Brain microvascular endothelial cell (primary cell): ENCODE data around the gene TMPRSS11E.
"Not testable (repeated sequence)": the region's sequence is repeated elsewhere in the genome, so short reads cannot be mapped to it uniquely, and the experiment has no call there.

ENCODE experiments used
- DNase-seq: peaks from one replicate; pipeline ENCODE4 v3.0.0-alpha.2; 2020
- H3K27ac ChIP-seq: fragments of 250-450 bp; sonication (Bioruptor Pico); 2 replicates; pipeline ENCODE4 v1.5.1; 2020; ENCODE audit warnings: mild to moderate bottlenecking, moderate library complexity
- H3K27me3 ChIP-seq: fragments of 250-450 bp; sonication (Bioruptor Pico); replicated peaks from 2 replicates; pipeline ENCODE4 v1.5.1; 2020; ENCODE audit warnings: mild to moderate bottlenecking
- H3K36me3 ChIP-seq: fragments of 250-450 bp; sonication (Bioruptor Pico); replicated peaks from 2 replicates; pipeline ENCODE4 v1.5.1; 2020; ENCODE audit warnings: mild to moderate bottlenecking
- H3K4me3 ChIP-seq: 2 replicates; pipeline ENCODE4 v1.5.1; 2011; ENCODE audit warnings: low read depth, mild to moderate bottlenecking, control low read depth, low read length, moderate library complexity
- CTCF ChIP-seq: IDR thresholded peaks from 2 replicates; pipeline ENCODE4 v1.5.1; 2011; ENCODE audit warnings: low read depth, mild to moderate bottlenecking, moderate library complexity, low read length, control low read depth, inconsistent platforms; ENCODE audit errors: missing control alignments
- in situ Hi-C: cut with HindIII; loops from 2 replicates; pipeline ENCODE4 v1.10.0; 2017; ENCODE audit warnings: low sequenced_read_pairs, low pct_ligation_motif_present

The TMPRSS11E gene

DNA sequence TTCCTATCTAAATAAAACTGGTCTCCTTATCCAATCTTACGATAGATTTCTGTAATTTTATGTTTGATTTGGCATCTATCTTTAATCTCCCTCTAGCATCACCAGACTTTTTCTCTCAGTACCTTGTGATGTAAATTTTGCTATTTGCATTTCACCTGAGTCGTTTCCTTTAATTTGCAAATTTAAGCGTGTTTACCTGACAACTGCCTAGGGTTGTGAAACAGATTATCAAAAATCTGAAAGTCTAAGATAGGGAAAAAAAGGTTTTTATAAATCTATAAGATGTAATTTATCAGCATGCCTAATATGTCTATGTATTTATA lies 39.4 kb upstream of the TMPRSS11E start:
- Histone ChIP-seq H3K4me3 (no peak overlapping the region), H3K27me3 (no peaks in the 10 kb centered on the region), H3K27ac (no peak overlapping the region), H3K36me3 (no peaks in the 10 kb centered on the region)
- DNase-seq = no peak
- no peak for TF ChIP-seq CTCF
- in situ Hi-C loops = no loop called here

GRCh38 chr4:68410149-68410548 lies 37.1 kb upstream of the TMPRSS11E start:
- no peak for TF ChIP-seq CTCF
- in situ Hi-C loops = no loop called here
- no peaks in the 10 kb centered on the region for H3K27me3 ChIP-seq

GRCh38 chr4:68410643-68411042 lies 36.6 kb upstream of the TMPRSS11E start:
- in situ Hi-C loops = no loop called here
- Histone ChIP-seq H3K36me3 (no peaks in the 10 kb centered on the region), H3K27ac (no peak overlapping the region), H3K27me3 (no peaks in the 10 kb centered on the region), H3K4me3 (no peak overlapping the region)
- DNase-seq = no peak
- no peak for TF ChIP-seq CTCF

More at GRCh38 chr4:68410149-68410548, 37.1 kb upstream of the TMPRSS11E start:
- Histone ChIP-seq H3K27ac (no peak overlapping the region), H3K4me3 (no peak overlapping the region), H3K36me3 (no peaks in the 10 kb centered on the region)
- no peak for DNase-seq

GRCh38 chr4:68412031-68412430 lies 35.2 kb upstream of the TMPRSS11E start:
- in situ Hi-C loops, H3K27ac ChIP-seq, H3K27me3 ChIP-seq, H3K4me3 ChIP-seq, DNase-seq, H3K36me3 ChIP-seq: not testable (repeated sequence)

- no peak overlapping the region for H3K27ac ChIP-seq
These were observed 30.7 kb upstream of the TMPRSS11E start for GRCh38 chr4:68416591-68416990.

GRCh38 chr4:68426516-68426915 lies 20.7 kb upstream of the TMPRSS11E start:
- in situ Hi-C loops = no loop called here
- no peak for DNase-seq
- no peak for TF ChIP-seq CTCF
- Histone ChIP-seq H3K27ac (no peak overlapping the region), H3K27me3 (no peaks in the 10 kb centered on the region), H3K4me3 (no peak overlapping the region), H3K36me3 (no peaks in the 10 kb centered on the region)

More at GRCh38 chr4:68416591-68416990, 30.7 kb upstream of the TMPRSS11E start:
- no peak overlapping the region for H3K4me3 ChIP-seq
- DNase-seq = no peak
- TF ChIP-seq CTCF = no peak
- in situ Hi-C loops = no loop called here
- no peaks in the 10 kb centered on the region for H3K27me3 ChIP-seq
- no peaks in the 10 kb centered on the region for H3K36me3 ChIP-seq

- Histone ChIP-seq H3K4me3 (no peak overlapping the region), H3K27me3 (no peaks in the 10 kb centered on the region), H3K27ac (no peak overlapping the region), H3K36me3 (no peaks in the 10 kb centered on the region)
- no peak for DNase-seq
- in situ Hi-C loops = no loop called here
- TF ChIP-seq CTCF = no peak
These were observed 16.9 kb upstream of the TMPRSS11E start for GRCh38 chr4:68430337-68430736.
